Endodermal cell (in vitro differentiated cells): ENCODE results near the gene TMIGD1. TPM values are rescaled to one million over a fixed set of nuclear protein-coding genes. Genes with fewer than 3 reads are reported as not detected.
A peak's percentile ranks its signal among the peaks of the same experiment; 100 is the strongest.

Experiments used
- DNase-seq: peaks from one replicate; pipeline ENCODE4 v3.0.0-alpha.2; 2017
- H3K27ac ChIP-seq: 2 replicates; pipeline ENCODE4 v1.5.1; 2013; ENCODE audit warnings: mild to moderate bottlenecking, low read depth, low read length, moderate library complexity
- H3K27me3 ChIP-seq: 2 replicates; pipeline ENCODE4 v1.6.1; 2013; ENCODE audit warnings: mild to moderate bottlenecking, low read length, moderate library complexity; ENCODE audit not compliant: insufficient read depth, control insufficient read depth, poor library complexity, severe bottlenecking
- H3K36me3 ChIP-seq: 2 replicates; pipeline ENCODE4 v1.7.0; 2013; ENCODE audit warnings: mild to moderate bottlenecking, low read length, moderate library complexity; ENCODE audit not compliant: control insufficient read depth, insufficient read depth
- H3K4me1 ChIP-seq: one replicate; pipeline ENCODE4 v1.7.0; 2013; ENCODE audit warnings: low read length; ENCODE audit not compliant: control insufficient read depth, insufficient read depth
- H3K4me3 ChIP-seq: 2 replicates; pipeline ENCODE4 v1.5.1; 2013; ENCODE audit warnings: mild to moderate bottlenecking, low read length, moderate library complexity
- H3K9ac ChIP-seq: 2 replicates; pipeline ENCODE4 v1.6.1; 2013; ENCODE audit warnings: mild to moderate bottlenecking, low read length, moderate library complexity; ENCODE audit not compliant: poor library complexity, severe bottlenecking; ENCODE audit errors: extremely low read depth
- H3K9me3 ChIP-seq: 2 replicates; pipeline ENCODE4 v1.6.1; 2013; ENCODE audit warnings: mild to moderate bottlenecking, low read length, moderate library complexity; ENCODE audit not compliant: control insufficient read depth
- H3K27ac Mint-ChIP-seq: 2 replicates; pipeline ENCODE4 v1.8.0; 2020; ENCODE audit warnings: mixed read lengths
- H3K27me3 Mint-ChIP-seq: 2 replicates; pipeline ENCODE4 v1.8.0; 2021; ENCODE audit warnings: mild to moderate bottlenecking, mixed read lengths; ENCODE audit not compliant: insufficient read depth
- H3K36me3 Mint-ChIP-seq: 2 replicates; pipeline ENCODE4 v1.8.0; 2020; ENCODE audit warnings: low read depth, mixed read lengths
- H3K4me1 Mint-ChIP-seq: 2 replicates; pipeline ENCODE4 v1.8.0; 2020; ENCODE audit warnings: mixed read lengths
- H3K4me3 Mint-ChIP-seq: 2 replicates; pipeline ENCODE4 v1.8.0; 2020; ENCODE audit warnings: mild to moderate bottlenecking, moderate library complexity, mixed read lengths
- H3K9me3 Mint-ChIP-seq: 2 replicates; pipeline ENCODE4 v1.8.0; 2020; ENCODE audit warnings: mild to moderate bottlenecking, mixed read lengths
- CTCF ChIP-seq: fragments of 200-600 bp; sonication (generic); conservative IDR thresholded peaks from 2 replicates; pipeline ENCODE4 v1.5.0; 2021; ENCODE audit warnings: antibody characterized with exemption, mild to moderate bottlenecking
- WGBS, 2 experiments: methylation state at CpG; one replicate each; pipeline versions ENCODE4 v1.1.5 to v1.1.7; 2013; ENCODE audit warnings: missing lambda C conversion rate in 2 of 2, mixed read lengths in 1 of 2; ENCODE audit not compliant: insufficient coverage in 1 of 2, insufficient read length in 1 of 2; 5-methylcytosine and 5-hydroxymethylcytosine counted together
- total RNA-seq, 2 donors: library from RNA; stranded (reverse); fragmentation: NEBNext Ultra II Directional in 1 of 2; extraction: Animal tissue kit (Norgen Biotek cat#: 25700) in 1 of 2; gene quantifications; 2 replicates in 1 of 2; 3 replicates in 1 of 2; pipeline ENCODE4 v1.2.1, GENCODE V29; 2021

The TMIGD1 gene
- total RNA-seq, 2 donors from 2014 or later: not detected

GRCh38 chr17:30341703-30342249, 7.9 kb upstream of the TMIGD1 start:
- H3K9me3 ChIP-seq: no peaks in the 10 kb centered on the region
- no peaks in the 10 kb centered on the region for H3K36me3 ChIP-seq
- Mint-ChIP-seq H3K9me3 (no peaks in the 10 kb centered on the region), H3K36me3 (no peaks in the 10 kb centered on the region), H3K27ac (no peak overlapping the region), H3K27me3 (no peaks in the 10 kb centered on the region), H3K4me1 (peaks cover 22% of the 10 kb centered on the region), H3K4me3 (no peak overlapping the region)
- H3K4me3 ChIP-seq: no peak overlapping the region
- H3K27ac ChIP-seq: no peak overlapping the region
- peaks cover 6% of the 10 kb centered on the region for H3K4me1 ChIP-seq
- no peak for DNase-seq
- 95 to 97% methylated on average over 5 of the region's 5 CpGs for WGBS, 2 experiments
- no peak overlapping the region for H3K9ac ChIP-seq
- TF ChIP-seq CTCF: no peak
- no peaks in the 10 kb centered on the region for H3K27me3 ChIP-seq

GRCh38 chr17:30340801-30341356, 7.0 kb upstream of the TMIGD1 start:
- no peak for TF ChIP-seq CTCF
- 37 to 45% methylated on average over 4 to 6 of the region's 6 CpGs for whole genome bisulfite sequencing, 2 experiments
- Histone ChIP-seq H3K27me3 (no peaks in the 10 kb centered on the region), H3K4me3 (no peak overlapping the region), H3K4me1 (peaks cover 6% of the 10 kb centered on the region), H3K27ac (peak overlapping the region; percentile 12), H3K9me3 (no peaks in the 10 kb centered on the region), H3K36me3 (no peaks in the 10 kb centered on the region), H3K9ac (no peak overlapping the region)
- no peaks in the 10 kb centered on the region for H3K27me3 Mint-ChIP-seq
- H3K36me3 Mint-ChIP-seq: no peaks in the 10 kb centered on the region
- H3K4me3 Mint-ChIP-seq: peak overlapping the region; percentile 26
- no peaks in the 10 kb centered on the region for H3K9me3 Mint-ChIP-seq
- H3K4me1 Mint-ChIP-seq: peaks cover 22% of the 10 kb centered on the region
- peak; percentile 60 for DNase-seq
- peak overlapping the region; percentile 91 for H3K27ac Mint-ChIP-seq

- Mint-ChIP-seq H3K4me3 (no peak overlapping the region), H3K36me3 (no peaks in the 10 kb centered on the region), H3K27ac (no peak overlapping the region), H3K9me3 (no peaks in the 10 kb centered on the region), H3K27me3 (no peaks in the 10 kb centered on the region), H3K4me1 (peaks cover 13% of the 10 kb centered on the region)
- Histone ChIP-seq H3K4me3 (no peak overlapping the region), H3K9ac (no peak overlapping the region), H3K36me3 (no peaks in the 10 kb centered on the region), H3K4me1 (peaks cover 6% of the 10 kb centered on the region), H3K27me3 (no peaks in the 10 kb centered on the region), H3K9me3 (no peaks in the 10 kb centered on the region), H3K27ac (no peak overlapping the region)
- 97 to 100% methylated on average over 1 to 2 of the region's 2 CpGs for WGBS, 2 experiments
- DNase-seq: no peak
- TF ChIP-seq CTCF: no peak
Measured at GRCh38 chr17:30339086-30339485, 5.2 kb upstream of the TMIGD1 start.
